OCI-LY1 (cell line): ENCODE data around the gene POLR1H.

Experiments used
- H2AFZ ChIP-seq: fragments of 200-600 bp; sonication (generic), shearing (Covaris generic); 2 replicates; pipeline ENCODE4 v1.6.0; 2014; ENCODE audit warnings: antibody characterized with exemption, mild to moderate bottlenecking, low read length
- H3F3A ChIP-seq: fragments of 200-600 bp; sonication (generic), shearing (Covaris generic); 2 replicates; pipeline ENCODE4 v1.6.0; 2014; ENCODE audit warnings: mild to moderate bottlenecking, antibody characterized with exemption, low read length, moderate library complexity; ENCODE audit not compliant: insufficient read depth
- H3K27ac ChIP-seq: fragments of 200-600 bp; sonication (generic); 2 replicates; pipeline ENCODE4 v1.5.1; 2014; ENCODE audit warnings: low read length, mixed run types, mild to moderate bottlenecking, low read depth; ENCODE audit not compliant: poor library complexity, severe bottlenecking
- H3K27me3 ChIP-seq: fragments of 200-600 bp; sonication (generic); 2 replicates; pipeline ENCODE4 v1.6.0; 2014; ENCODE audit warnings: antibody characterized with exemption, mild to moderate bottlenecking, low read length, moderate library complexity; ENCODE audit not compliant: insufficient read depth
- H3K36me3 ChIP-seq: fragments of 200-600 bp; sonication (generic); 2 replicates; pipeline ENCODE4 v1.6.1; 2014; ENCODE audit warnings: mild to moderate bottlenecking, antibody characterized with exemption, low read length, moderate library complexity, mixed read lengths; ENCODE audit not compliant: insufficient read depth
- H3K4me1 ChIP-seq: fragments of 200-600 bp; sonication (generic); 2 replicates; pipeline ENCODE4 v1.5.1; 2014; ENCODE audit warnings: mild to moderate bottlenecking, low read length, moderate library complexity; ENCODE audit not compliant: insufficient read depth, severe bottlenecking
- H3K4me2 ChIP-seq: fragments of 200-600 bp; sonication (generic), shearing (Covaris generic); 2 replicates; pipeline ENCODE4 v1.6.1; 2014; ENCODE audit warnings: low read length
- H3K4me3 ChIP-seq: fragments of 200-600 bp; sonication (generic); 2 replicates; pipeline ENCODE4 v1.5.1; 2014; ENCODE audit warnings: low read length, low read depth, mild to moderate bottlenecking, mixed read lengths; ENCODE audit not compliant: poor library complexity, severe bottlenecking
- H3K79me2 ChIP-seq: fragments of 200-600 bp; shearing (Covaris generic); 2 replicates; pipeline ENCODE4 v1.6.1; 2016; ENCODE audit warnings: mixed run types, low read length, mixed read lengths; ENCODE audit not compliant: insufficient read depth
- H3K9ac ChIP-seq: fragments of 200-600 bp; sonication (generic), shearing (Covaris generic); 2 replicates; pipeline ENCODE4 v1.6.1; 2014; ENCODE audit warnings: mild to moderate bottlenecking, low read length, mixed read lengths
- H3K9me2 ChIP-seq: fragments of 200-600 bp; sonication (generic), shearing (Covaris generic); 2 replicates; pipeline ENCODE4 v1.6.1; 2014; ENCODE audit warnings: low read depth, mild to moderate bottlenecking, low read length, mixed read lengths
- H3K9me3 ChIP-seq: fragments of 200-600 bp; shearing (Covaris generic); 2 replicates; pipeline ENCODE4 v1.6.1; 2014; ENCODE audit warnings: low read length, mixed read lengths
- H4K20me1 ChIP-seq: fragments of 200-600 bp; sonication (generic), shearing (Covaris generic); 2 replicates; pipeline ENCODE4 v1.6.0; 2016; ENCODE audit warnings: mild to moderate bottlenecking, low read length; ENCODE audit not compliant: insufficient read depth
- CTCF ChIP-seq: fragments of 200-600 bp; sonication (generic), shearing (Covaris generic); IDR thresholded peaks from 2 replicates; pipeline ENCODE4 v1.5.1; 2017; ENCODE audit warnings: mild to moderate bottlenecking, antibody characterized with exemption, low read length, moderate library complexity, mixed read lengths
- EZH2 ChIP-seq: fragments of 200-600 bp; sonication (generic), shearing (Covaris generic); IDR thresholded peaks from 2 replicates; pipeline ENCODE4 v1.8.0; 2017; ENCODE audit warnings: borderline replicate concordance, mixed run types, mild to moderate bottlenecking, antibody characterized with exemption, low read length, moderate library complexity, mixed read lengths

Gene POLR1H

DNA sequence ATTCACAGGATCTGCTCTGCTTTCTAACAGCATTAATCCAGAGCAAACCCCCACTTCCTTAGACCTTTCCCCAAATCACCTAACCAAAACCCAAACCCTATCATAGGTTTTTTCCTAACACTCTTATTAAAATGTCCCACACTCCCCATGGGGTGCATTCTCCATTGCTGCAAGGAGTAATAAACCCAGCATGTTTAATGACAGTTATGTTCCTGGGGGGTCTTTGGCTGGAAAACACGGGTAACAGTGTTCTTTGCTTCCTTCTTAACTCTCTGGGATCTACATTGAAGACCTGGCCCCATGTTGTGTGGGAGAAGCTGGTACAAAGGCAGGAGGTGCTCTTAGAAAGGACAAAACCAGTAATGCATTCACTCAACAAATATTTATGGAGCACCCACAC lies 35.8 kb downstream of the POLR1H start:
- H3K4me1 ChIP-seq, result peaks cover 17% of the 10 kb centered on the region
- no peak overlapping the region for H3K27ac ChIP-seq
- no peak overlapping the region for H3K4me2 ChIP-seq
- H3K9me2 ChIP-seq, result no peaks in the 10 kb centered on the region
- H3K79me2 ChIP-seq, result no peaks in the 10 kb centered on the region
- H4K20me1 ChIP-seq, result no peaks in the 10 kb centered on the region
- no peak overlapping the region for H3K9ac ChIP-seq
- no peak overlapping the region for H3K4me3 ChIP-seq
- TF ChIP-seq CTCF (no peak), EZH2 (no peak)
- H2AFZ ChIP-seq, result no peak overlapping the region
- no peaks in the 10 kb centered on the region for H3F3A ChIP-seq
- no peaks in the 10 kb centered on the region for H3K36me3 ChIP-seq
- no peaks in the 10 kb centered on the region for H3K9me3 ChIP-seq
- no peaks in the 10 kb centered on the region for H3K27me3 ChIP-seq

GRCh38 chr6:30097902-30098768 lies 37.1 kb downstream of the POLR1H start:
- no peak overlapping the region for H3K4me2 ChIP-seq
- no peaks in the 10 kb centered on the region for H4K20me1 ChIP-seq

DNA sequence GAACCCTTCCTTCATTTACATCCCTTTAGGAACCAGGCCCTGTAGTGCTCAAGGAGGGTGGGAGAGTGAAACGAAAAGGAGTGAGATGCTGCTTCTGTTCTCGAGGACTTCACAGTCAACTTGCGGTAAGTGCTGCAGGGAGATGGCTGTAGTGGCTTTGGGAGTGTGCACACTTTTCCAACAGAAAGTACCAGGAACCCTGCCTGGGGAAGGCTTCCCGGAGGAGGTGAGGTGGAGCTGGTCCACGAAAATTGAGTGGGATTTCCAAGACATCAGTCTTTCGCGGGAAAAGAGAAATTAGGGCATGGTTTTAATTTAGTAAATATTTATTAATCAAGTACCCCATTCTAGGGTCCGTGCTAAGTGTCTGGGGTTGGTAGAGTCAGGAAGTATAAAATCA lies 39.1 kb downstream of the POLR1H start:
- no peak overlapping the region for H2AFZ ChIP-seq
- TF ChIP-seq CTCF, result no peak
- TF ChIP-seq EZH2, result no peak
- no peak overlapping the region for H3K9ac ChIP-seq
- H3K4me2 ChIP-seq, result peak overlapping the region; percentile 88; the same call in 1 of the 2 replicates
- no peak overlapping the region for H3K27ac ChIP-seq
- peaks cover 34% of the 10 kb centered on the region for H3K4me1 ChIP-seq
- H3F3A ChIP-seq, result no peaks in the 10 kb centered on the region
- H3K27me3 ChIP-seq, result no peaks in the 10 kb centered on the region; the same call in 1 of the 2 replicates
- H3K79me2 ChIP-seq, result no peaks in the 10 kb centered on the region
- no peaks in the 10 kb centered on the region for H3K9me2 ChIP-seq
- no peaks in the 10 kb centered on the region for H3K9me3 ChIP-seq
- no peaks in the 10 kb centered on the region for H4K20me1 ChIP-seq
- no peak overlapping the region for H3K4me3 ChIP-seq
- H3K36me3 ChIP-seq, result no peaks in the 10 kb centered on the region

More at GRCh38 chr6:30097902-30098768, 37.1 kb downstream of the POLR1H start:
- no peaks in the 10 kb centered on the region for H3F3A ChIP-seq
- no peaks in the 10 kb centered on the region for H3K79me2 ChIP-seq
- no peak for TF ChIP-seq CTCF
- TF ChIP-seq EZH2, result no peak
- H2AFZ ChIP-seq, result no peak overlapping the region
- H3K4me1 ChIP-seq, result peaks cover 29% of the 10 kb centered on the region
- no peak overlapping the region for H3K9ac ChIP-seq
- no peaks in the 10 kb centered on the region for H3K9me2 ChIP-seq
- no peaks in the 10 kb centered on the region for H3K27me3 ChIP-seq
- H3K9me3 ChIP-seq, result no peaks in the 10 kb centered on the region
- no peaks in the 10 kb centered on the region for H3K36me3 ChIP-seq
- no peak overlapping the region for H3K4me3 ChIP-seq
- no peak overlapping the region for H3K27ac ChIP-seq
